Gastrocnemius medialis (tissue), 4 donors: ENCODE results near the gene PACS1.
A peak's percentile ranks its signal among the peaks of the same experiment; 100 is the strongest.

ENCODE experiments used
- POLR2A ChIP-seq, 2 donors: fragments of 450-650 bp; IDR thresholded peaks; one replicate each; pipeline ENCODE4 v1.6.1; 2017; ENCODE audit warnings: antibody characterized with exemption in 2 of 2, mild to moderate bottlenecking in 2 of 2, moderate library complexity in 2 of 2
- TF ChIP-seq, protein P1 (sequence below), 5 experiments: fragments of 450-650 bp in 3 of 5; fragments of 200-600 bp in 2 of 5; sonication (generic) in 2 of 5; IDR thresholded peaks in 4 of 5; conservative IDR thresholded peaks in 1 of 5; 1 replicate in 4 of 5; 2 replicates in 1 of 5; pipeline ENCODE4 v1.5.1; 2016 to 2019; ENCODE audit warnings: antibody characterized with exemption in 5 of 5, mild to moderate bottlenecking in 3 of 5, moderate library complexity in 3 of 5

DNA sequence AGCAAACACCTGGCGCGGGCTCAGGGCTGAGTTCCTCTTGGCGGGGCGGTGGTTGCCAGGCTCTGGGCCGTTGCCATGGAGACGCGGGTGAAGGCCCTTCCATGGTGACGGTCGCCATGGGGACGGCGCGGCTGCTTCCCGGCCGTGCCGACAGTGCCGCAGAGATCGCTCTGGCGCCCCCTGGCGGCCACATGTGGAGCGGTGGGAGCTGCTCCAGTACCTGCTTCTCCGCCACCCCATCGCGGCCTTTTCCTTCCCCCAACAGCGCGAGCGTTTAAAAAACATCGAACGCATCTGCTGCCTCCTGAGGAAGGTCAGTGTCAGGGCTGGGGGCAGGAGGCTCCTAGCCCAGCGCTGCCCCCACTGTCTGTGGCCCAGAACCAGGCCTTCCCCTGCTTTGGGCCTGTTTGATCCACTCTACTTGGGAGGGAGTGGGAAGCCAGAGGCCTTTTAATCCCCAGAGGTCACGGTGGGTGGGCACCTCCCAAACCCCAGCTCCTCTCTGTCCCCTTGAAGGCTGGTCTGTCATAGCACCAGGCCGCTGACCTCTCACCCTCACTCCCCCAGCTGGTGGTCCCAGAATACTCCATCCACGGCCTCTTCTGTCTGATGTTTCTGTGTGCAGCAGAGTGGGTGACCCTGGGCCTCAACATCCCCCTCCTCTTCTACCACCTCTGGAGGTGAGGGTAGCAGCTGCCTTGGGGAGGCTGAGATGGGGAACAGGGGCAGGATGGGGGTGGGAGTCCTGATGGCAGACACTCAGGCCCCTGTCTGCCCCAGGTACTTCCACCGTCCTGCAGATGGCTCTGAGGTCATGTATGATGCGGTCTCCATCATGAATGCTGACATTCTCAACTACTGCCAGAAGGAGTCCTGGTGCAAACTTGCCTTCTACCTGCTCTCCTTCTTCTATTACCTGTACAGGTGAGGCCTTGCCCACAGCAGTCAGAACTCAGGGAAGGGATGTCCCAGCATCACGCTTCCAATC lies 212.7 kb downstream of the PACS1 start:
- TF ChIP-seq, protein P1, sequence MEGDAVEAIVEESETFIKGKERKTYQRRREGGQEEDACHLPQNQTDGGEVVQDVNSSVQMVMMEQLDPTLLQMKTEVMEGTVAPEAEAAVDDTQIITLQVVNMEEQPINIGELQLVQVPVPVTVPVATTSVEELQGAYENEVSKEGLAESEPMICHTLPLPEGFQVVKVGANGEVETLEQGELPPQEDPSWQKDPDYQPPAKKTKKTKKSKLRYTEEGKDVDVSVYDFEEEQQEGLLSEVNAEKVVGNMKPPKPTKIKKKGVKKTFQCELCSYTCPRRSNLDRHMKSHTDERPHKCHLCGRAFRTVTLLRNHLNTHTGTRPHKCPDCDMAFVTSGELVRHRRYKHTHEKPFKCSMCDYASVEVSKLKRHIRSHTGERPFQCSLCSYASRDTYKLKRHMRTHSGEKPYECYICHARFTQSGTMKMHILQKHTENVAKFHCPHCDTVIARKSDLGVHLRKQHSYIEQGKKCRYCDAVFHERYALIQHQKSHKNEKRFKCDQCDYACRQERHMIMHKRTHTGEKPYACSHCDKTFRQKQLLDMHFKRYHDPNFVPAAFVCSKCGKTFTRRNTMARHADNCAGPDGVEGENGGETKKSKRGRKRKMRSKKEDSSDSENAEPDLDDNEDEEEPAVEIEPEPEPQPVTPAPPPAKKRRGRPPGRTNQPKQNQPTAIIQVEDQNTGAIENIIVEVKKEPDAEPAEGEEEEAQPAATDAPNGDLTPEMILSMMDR (IDR thresholded peaks at IDR 0.05 in 4 of 5, conservative IDR thresholded peaks at IDR 0.05 in 1 of 5) = peak; percentile 95 to 99 (median 98)
- TF ChIP-seq POLR2A (IDR thresholded peaks at IDR 0.05) = no peak
